HUES6 (cell line): ENCODE data around the gene RSPO1.
"Not testable (repeated sequence)": the region's sequence is repeated elsewhere in the genome, so short reads cannot be mapped to it uniquely, and the experiment has no call there.

Source experiments
- H3K27ac ChIP-seq: 2 replicates; pipeline ENCODE4 v1.7.0; 2013; ENCODE audit warnings: low read depth, mild to moderate bottlenecking, low read length, inconsistent platforms
- H3K27me3 ChIP-seq: 2 replicates; pipeline ENCODE4 v1.6.1; 2013; ENCODE audit warnings: low read length; ENCODE audit not compliant: control insufficient read depth, insufficient read depth
- H3K36me3 ChIP-seq: 2 replicates; pipeline ENCODE4 v1.6.1; 2013; ENCODE audit warnings: low read length; ENCODE audit not compliant: control insufficient read depth, insufficient read depth
- H3K4me1 ChIP-seq: 2 replicates; pipeline ENCODE4 v1.6.1; 2013; ENCODE audit warnings: low read length; ENCODE audit not compliant: control insufficient read depth, insufficient read depth
- H3K4me3 ChIP-seq: 2 replicates; pipeline ENCODE4 v1.5.1; 2013; ENCODE audit warnings: low read depth, low read length
- H3K9ac ChIP-seq: one replicate; pipeline ENCODE4 v1.6.1; 2013; ENCODE audit warnings: mild to moderate bottlenecking, low read length
- H3K9me3 ChIP-seq: 2 replicates; pipeline ENCODE4 v1.6.1; 2013; ENCODE audit warnings: low read depth, low read length; ENCODE audit not compliant: control insufficient read depth, insufficient read depth

RSPO1 gene

DNA sequence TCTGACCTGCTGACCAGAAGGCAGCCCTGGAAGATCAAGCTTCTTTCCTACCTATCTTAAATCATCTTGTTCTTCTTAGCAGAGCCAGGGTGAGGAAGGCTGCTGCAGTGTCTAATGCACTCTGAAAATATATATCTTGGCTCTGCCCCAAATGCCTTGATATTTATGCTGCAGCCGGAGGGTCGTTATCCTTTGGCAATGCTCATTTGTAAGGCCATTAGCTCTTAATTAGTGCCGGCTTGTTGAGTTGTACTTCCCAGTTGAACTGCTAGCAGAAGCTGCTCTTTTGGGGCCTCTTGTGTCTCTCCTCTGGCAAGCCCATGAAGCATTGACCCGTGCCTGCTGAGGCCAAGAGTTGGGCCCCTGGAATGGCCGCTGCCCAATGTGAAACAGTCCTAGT lies 34.8 kb downstream of the RSPO1 start:
- Histone ChIP-seq H3K9me3 (no peaks in the 10 kb centered on the region), H3K4me3 (no peak overlapping the region), H3K36me3 (no peaks in the 10 kb centered on the region), H3K27me3 (peaks cover 14% of the 10 kb centered on the region; the same call in 1 of the 2 replicates), H3K27ac (no peak overlapping the region), H3K9ac (no peak overlapping the region), H3K4me1 (0 out of 2 replicates have a peak, but pooled peaks cover 3% of the 10 kb centered on the region)

DNA sequence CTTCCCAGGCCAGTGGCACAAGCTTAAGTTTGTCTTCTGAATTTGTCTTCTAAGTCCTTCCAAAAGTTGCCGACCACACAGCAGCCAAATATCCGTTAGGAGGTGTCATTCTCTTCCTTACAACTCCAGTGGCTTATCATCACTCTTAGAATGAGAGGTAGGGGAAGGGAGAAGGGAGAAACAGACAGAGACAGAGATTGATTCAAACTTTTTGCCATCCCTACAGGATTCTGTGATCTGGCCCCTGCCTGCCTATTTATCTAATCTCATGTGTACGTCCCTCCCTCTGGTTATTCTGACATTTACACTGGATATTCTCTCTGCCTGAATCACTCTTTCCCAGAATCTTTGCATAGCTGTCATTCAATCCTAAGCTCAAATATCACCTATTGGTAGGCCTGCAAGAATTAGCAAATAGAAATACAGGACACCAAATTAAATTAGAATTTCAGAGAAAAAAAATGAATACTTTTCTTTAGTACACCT lies 38.5 kb downstream of the RSPO1 start:
- Histone ChIP-seq H3K4me1 (0 out of 2 replicates have a peak, but pooled peaks cover 3% of the 10 kb centered on the region), H3K4me3 (peak overlapping the region; percentile 83), H3K27me3 (0 out of 2 replicates have a peak, but pooled peaks cover 6% of the 10 kb centered on the region), H3K9ac (no peak overlapping the region), H3K9me3 (no peaks in the 10 kb centered on the region), H3K27ac (no peak overlapping the region), H3K36me3 (peaks cover 29% of the 10 kb centered on the region)

DNA sequence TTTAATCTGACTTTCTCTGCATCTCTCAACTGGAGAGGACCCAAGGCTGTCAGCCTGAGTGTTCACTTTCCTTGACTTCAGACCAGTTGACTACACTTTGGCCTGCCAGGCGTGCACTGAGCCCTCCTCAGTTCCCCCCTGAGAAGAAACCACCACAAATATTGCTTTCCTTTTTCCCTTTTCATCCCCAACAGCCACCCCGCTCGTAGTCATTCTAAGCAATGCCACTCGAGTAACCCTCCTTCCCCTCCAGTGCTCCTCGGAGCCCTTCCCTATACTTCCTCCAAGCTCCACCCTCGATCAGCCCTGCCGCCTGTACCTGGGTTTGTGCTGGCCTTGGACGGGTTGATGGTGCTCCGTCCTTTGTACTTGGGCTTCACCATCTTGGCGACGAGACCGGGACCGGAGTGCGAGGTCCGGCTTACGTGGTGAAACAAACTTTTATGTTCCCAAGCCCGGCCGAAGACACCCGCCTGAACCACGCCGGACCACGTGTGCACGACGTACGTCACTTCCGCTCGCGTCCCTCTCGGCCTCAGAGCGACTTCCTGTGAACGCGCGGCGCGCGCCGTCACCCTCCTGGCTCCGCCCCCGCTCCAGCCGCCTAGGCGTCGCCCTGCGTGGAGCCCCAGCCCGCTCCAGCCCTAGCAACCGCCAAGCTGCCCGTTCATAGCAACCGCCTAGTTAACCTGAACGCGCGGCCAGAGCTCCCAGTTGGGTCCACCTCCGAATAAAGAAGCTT lies 39.1 kb downstream of the RSPO1 start, which contains the start of gene GNL2:
Gene GNL2 (minus strand): TSS at position 498 of the 742 bp plus-strand sequence. CDS start 115 bp downstream, at position 383.
- no peaks in the 10 kb centered on the region for H3K9me3 ChIP-seq

DNA sequence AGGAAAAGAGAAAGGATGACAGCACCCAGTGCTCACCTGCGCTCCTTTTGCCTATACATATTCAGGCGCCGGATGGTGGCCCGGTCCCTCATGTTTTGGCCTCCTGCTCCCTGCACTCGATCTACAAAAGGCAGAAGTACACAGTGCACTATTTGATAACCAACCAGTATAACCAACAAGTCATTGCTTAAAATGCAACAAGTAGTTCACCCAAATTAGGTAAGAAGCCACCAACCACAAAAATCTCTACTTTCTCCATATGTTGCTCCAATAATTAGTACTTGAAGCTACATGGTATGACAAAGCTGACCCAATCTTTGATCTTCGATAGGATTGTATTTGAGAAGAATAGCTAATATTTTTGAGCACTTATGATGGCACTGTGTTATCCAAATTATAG lies 41.0 kb downstream of the RSPO1 start:
- Histone ChIP-seq H3K27me3 (0 out of 2 replicates have a peak, but pooled peaks cover 6% of the 10 kb centered on the region), H3K36me3 (peaks cover 54% of the 10 kb centered on the region), H3K9ac (no peak overlapping the region), H3K4me1 (0 out of 2 replicates have a peak, but pooled peaks cover 3% of the 10 kb centered on the region), H3K4me3 (no peak overlapping the region), H3K27ac (no peak overlapping the region), H3K9me3 (no peaks in the 10 kb centered on the region)

More for the DNA sequence above, 39.1 kb downstream of the RSPO1 start, which contains the start of gene GNL2:
- Histone ChIP-seq H3K9ac (peak within 1 kb of the TSS; percentile 97), H3K36me3 (peaks cover 35% of the 10 kb centered on the region), H3K27ac (peak within 1 kb of the TSS; percentile 64; the same call in 1 of the 2 replicates), H3K4me3 (peak within 1 kb of the TSS; percentile 83), H3K4me1 (0 out of 2 replicates have a peak, but pooled peaks cover 3% of the 10 kb centered on the region), H3K27me3 (0 out of 2 replicates have a peak, but pooled peaks cover 6% of the 10 kb centered on the region)

DNA sequence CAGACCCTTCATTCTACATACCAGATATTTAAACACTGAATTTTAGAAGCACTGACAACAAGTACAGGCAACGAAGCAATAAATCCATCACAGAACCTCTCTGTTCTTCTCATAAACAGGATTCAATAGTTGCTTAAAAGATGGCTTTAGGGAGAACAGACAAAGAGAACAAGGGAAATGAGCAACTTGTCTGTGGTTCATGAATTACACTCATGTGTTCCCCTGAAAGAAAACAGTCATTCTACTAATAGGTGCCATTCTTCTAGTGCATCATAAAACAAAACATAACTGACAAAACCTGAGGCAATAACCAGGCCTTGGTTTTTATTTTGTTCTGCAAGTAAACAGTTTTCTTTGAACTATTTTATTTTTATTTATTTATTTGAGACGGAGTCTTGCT lies 45.8 kb downstream of the RSPO1 start:
- H3K9me3 ChIP-seq = no peaks in the 10 kb centered on the region
- no peak overlapping the region for H3K27ac ChIP-seq
- no peaks in the 10 kb centered on the region for H3K27me3 ChIP-seq
- no peak overlapping the region for H3K9ac ChIP-seq
- no peak overlapping the region for H3K4me3 ChIP-seq
- H3K4me1 ChIP-seq = no peaks in the 10 kb centered on the region
- peaks cover 93% of the 10 kb centered on the region for H3K36me3 ChIP-seq

DNA sequence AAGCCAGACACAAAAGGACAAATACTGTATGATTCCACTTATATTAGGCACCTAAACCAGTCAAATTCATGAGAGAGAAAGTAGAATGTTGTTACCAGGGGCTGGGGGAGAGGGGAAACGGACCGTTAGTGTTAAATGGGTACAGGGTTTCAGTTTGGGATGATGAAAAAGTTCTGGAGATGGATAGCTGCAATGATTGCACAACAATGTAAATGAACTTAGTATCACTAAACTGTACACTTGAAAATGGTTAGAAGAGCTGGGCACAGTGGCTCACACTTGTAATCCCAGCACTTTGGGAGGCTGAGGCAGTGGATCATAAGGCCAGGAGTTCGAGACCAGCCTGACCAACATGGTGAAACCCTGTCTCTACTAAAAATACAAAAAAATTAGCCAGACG lies 50.1 kb downstream of the RSPO1 start:
- H3K4me3 ChIP-seq, H3K27me3 ChIP-seq, H3K27ac ChIP-seq, H3K9ac ChIP-seq, H3K9me3 ChIP-seq, H3K4me1 ChIP-seq: not testable (repeated sequence)
- peaks cover 94% of the 10 kb centered on the region for H3K36me3 ChIP-seq

DNA sequence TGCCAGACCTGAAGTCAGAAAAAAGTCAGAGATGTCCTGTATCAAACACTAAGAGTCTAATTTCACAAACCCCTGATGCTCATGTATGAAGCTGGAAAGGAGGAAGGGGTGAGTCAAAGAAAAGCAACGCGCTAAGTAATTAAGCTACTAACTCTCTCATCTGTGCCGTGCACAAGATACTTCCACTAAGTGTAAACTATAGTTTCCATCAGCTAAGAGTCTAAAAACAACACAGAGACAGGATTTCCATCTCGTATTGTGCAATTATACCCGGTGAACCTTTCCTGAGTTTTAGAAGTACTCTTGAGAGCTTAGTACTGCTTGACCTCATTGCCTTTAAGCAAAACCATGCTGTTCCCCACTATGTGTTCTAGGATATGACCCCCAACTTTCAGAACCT lies 59.0 kb downstream of the RSPO1 start:
- no peak overlapping the region for H3K27ac ChIP-seq
- no peak overlapping the region for H3K4me3 ChIP-seq
- no peaks in the 10 kb centered on the region for H3K4me1 ChIP-seq
- H3K27me3 ChIP-seq = no peaks in the 10 kb centered on the region
- no peak overlapping the region for H3K9ac ChIP-seq
- H3K9me3 ChIP-seq = no peaks in the 10 kb centered on the region
- peaks cover 90% of the 10 kb centered on the region for H3K36me3 ChIP-seq

DNA sequence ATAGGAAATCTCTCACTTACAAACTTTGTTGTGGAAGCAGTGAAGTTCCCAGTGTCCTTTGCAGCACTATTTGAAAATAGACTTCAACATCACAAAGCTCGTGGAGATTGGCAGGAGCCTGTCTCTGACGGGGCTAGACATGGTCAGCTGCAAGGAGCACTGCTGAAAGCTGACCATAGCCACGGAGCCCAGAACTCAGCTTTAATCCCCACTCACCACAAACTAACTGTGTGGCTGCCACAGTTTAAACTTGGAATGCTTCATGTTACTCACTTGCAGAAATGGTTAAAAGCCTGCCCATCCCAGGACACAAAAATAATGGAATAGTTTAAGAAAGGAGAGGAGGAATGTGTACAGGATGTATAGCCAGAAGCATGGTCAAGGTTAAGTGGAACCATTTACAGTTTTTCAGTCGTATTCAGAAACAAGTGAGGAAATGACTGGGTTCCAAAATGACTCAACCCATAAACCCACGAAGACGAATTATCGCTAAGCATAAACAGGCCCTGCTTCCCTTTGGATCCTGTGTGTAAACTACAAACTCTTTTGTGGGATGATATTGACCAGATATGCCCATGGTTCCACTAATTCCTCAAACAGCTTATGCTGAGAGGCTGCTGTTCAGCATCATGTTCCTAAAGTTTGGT lies 59.7 kb downstream of the RSPO1 start:
- Histone ChIP-seq H3K9me3 (no peaks in the 10 kb centered on the region), H3K36me3 (peaks cover 88% of the 10 kb centered on the region), H3K4me1 (no peaks in the 10 kb centered on the region), H3K27me3 (no peaks in the 10 kb centered on the region), H3K4me3 (no peak overlapping the region), H3K9ac (no peak overlapping the region), H3K27ac (no peak overlapping the region)

DNA sequence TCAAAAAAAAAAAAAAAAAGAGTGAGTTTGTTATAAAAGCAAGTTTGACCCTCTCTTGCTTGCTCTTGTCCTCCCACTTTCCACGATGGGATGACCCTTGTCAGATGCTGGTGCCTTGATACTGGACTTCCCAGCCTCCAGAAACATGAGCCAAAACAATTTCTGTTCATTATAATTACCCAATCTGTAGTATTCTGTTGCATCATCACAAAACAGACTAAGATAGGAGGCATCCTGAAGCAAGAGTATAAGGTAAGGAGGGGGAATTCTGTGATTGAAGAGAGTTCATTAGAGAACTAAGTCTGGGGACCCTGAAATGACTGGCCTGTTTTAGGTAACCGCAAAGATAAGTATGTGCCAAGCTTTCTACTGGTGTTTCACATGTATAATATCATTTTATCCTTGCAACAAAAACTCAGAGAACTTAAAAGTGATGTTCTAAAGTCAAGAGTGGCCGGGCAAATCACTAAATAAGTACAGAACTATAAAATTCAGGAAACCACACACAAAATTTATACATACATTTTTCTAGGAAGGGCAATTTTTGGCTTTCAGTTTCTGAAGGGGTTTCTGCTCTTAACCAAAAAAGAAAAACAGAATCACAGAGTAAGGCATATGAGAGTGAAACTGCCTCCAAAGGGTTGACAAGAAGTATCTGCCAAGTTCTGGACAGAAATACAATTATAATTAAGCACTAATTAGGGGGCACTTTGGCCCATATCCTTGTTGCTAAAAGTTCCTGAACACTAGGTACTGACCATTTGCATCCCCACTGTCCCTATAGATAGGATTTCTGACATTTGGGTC lies 64.0 kb downstream of the RSPO1 start:
- Histone ChIP-seq H3K4me3 (no peak overlapping the region), H3K4me1 (no peaks in the 10 kb centered on the region), H3K9ac (no peak overlapping the region), H3K27ac (no peak overlapping the region), H3K36me3 (peaks cover 96% of the 10 kb centered on the region), H3K27me3 (no peaks in the 10 kb centered on the region), H3K9me3 (no peaks in the 10 kb centered on the region)

DNA sequence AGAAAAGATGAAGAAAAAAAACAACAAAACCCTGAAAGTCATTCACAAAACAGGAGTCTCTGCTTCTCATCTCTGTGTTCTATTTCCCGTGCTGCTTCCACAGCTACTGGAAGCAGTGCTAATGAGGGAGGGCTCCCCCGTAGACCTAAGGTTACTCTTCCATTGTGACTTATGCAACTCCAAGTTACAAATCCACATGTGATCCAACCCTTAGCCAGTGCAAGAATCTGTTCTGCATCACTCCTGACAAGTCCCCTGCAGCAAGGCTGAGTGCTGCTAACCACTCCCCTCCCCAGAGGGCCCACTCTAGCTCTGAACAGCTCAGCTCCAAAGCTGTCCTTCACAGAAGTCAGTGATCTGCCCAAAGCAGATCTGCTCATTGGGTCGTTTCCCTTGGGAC lies 67.7 kb downstream of the RSPO1 start:
- Histone ChIP-seq H3K36me3 (peaks cover 81% of the 10 kb centered on the region), H3K9me3 (no peaks in the 10 kb centered on the region)

More for the DNA sequence above, 67.7 kb downstream of the RSPO1 start:
- Histone ChIP-seq H3K27me3 (no peaks in the 10 kb centered on the region), H3K9ac (no peak overlapping the region), H3K4me1 (no peaks in the 10 kb centered on the region), H3K27ac (no peak overlapping the region), H3K4me3 (no peak overlapping the region)
